ENCODE results near the gene CD55.

DNA sequence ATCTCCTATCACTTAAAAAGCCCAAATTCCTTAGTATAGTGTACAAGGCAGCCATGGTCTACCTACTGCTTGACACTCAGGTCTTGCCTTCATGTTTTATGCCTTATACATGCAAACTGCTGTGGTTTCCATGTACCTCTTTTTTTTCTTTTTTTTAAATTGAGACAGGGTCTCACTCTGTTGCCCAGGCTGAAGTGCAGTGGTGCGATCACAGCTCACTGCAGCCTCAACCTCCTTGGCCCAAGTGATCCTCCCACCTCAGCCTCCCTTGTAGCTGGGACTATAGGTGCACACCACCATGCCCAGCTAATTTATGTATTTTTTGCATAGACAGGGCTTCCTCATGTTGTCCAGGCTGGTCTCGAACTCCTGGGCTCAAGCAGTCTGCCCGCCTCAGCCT is 8.0 kb downstream of the CD55 start:
- TF ChIP-seq CTCF (IDR thresholded peaks at IDR 0.05; ENCODE audit: insufficient read depth, low read length, poor library complexity, severe bottlenecking) (no peak), EZH2phosphoT487 (conservative IDR thresholded peaks at IDR 0.05; ENCODE audit: low read length) (no peak)
